HG03159 (cell line): ENCODE measurements around the gene TMEM151B.
A peak's percentile ranks its signal among the peaks of the same experiment; 100 is the strongest.
"Not testable (repeated sequence)": the region's sequence is repeated elsewhere in the genome, so short reads cannot be mapped to it uniquely, and the experiment has no call there.

Source experiments
- ATAC-seq: cut with Tn5 transposase; IDR thresholded peaks from one replicate; pipeline ENCODE4 v1.9.1; 2021; ENCODE audit warnings: mild to moderate bottlenecking, moderate library complexity; ENCODE audit not compliant: unreplicated experiment

The TMEM151B gene

GRCh38 chr6:44327760-44328159 is 57.5 kb downstream of the TMEM151B start:
- no peak for ATAC-seq

- not testable (repeated sequence) for ATAC-seq
These were observed 58.0 kb downstream of the TMEM151B start for GRCh38 chr6:44328203-44328602.

- ATAC-seq, result no peak
These were observed 59.6 kb downstream of the TMEM151B start for GRCh38 chr6:44329858-44330257.

- no peak for ATAC-seq
These were observed 62.3 kb downstream of the TMEM151B start for GRCh38 chr6:44332585-44332984.

- no peak for ATAC-seq
These were observed 63.1 kb downstream of the TMEM151B start for GRCh38 chr6:44333273-44333919.

- no peak for ATAC-seq
These were observed 63.7 kb downstream of the TMEM151B start for GRCh38 chr6:44333942-44334341.

GRCh38 chr6:44335631-44336030 is 65.4 kb downstream of the TMEM151B start:
- ATAC-seq, result no peak

- peak; percentile 70 for ATAC-seq
These were observed 68.2 kb downstream of the TMEM151B start for GRCh38 chr6:44338228-44339122.

GRCh38 chr6:44339301-44339700 is 69.1 kb downstream of the TMEM151B start:
- ATAC-seq, result no peak

- no peak for ATAC-seq
These were observed 69.7 kb downstream of the TMEM151B start for GRCh38 chr6:44339763-44340625.

- no peak for ATAC-seq
These were observed 71.0 kb downstream of the TMEM151B start for GRCh38 chr6:44341095-44341890.

- ATAC-seq, result no peak
These were observed 71.8 kb downstream of the TMEM151B start for GRCh38 chr6:44342052-44342451.

- ATAC-seq, result no peak
These were observed 72.2 kb downstream of the TMEM151B start, which contains the start of gene SPATS1 for GRCh38 chr6:44342489-44342888. TSS of gene SPATS1 (plus strand) at chr6:44342650. CDS start at chr6:44343096, 446 bp downstream.

- ATAC-seq, result not testable (repeated sequence)
These were observed 76.6 kb downstream of the TMEM151B start for GRCh38 chr6:44346818-44347217.

GRCh38 chr6:44349904-44350649 is 79.8 kb downstream of the TMEM151B start:
- ATAC-seq, result no peak

- not testable (repeated sequence) for ATAC-seq
These were observed 80.4 kb downstream of the TMEM151B start for GRCh38 chr6:44350650-44350994.

GRCh38 chr6:44352259-44352658 is 82.0 kb downstream of the TMEM151B start:
- no peak for ATAC-seq

GRCh38 chr6:44353336-44353735 is 83.1 kb downstream of the TMEM151B start:
- ATAC-seq, result no peak

GRCh38 chr6:44355640-44356039 is 85.4 kb downstream of the TMEM151B start:
- ATAC-seq, result no peak

- no peak for ATAC-seq
These were observed 86.2 kb downstream of the TMEM151B start for GRCh38 chr6:44356487-44356886.
